Neural cell (in vitro differentiated cells): ENCODE measurements around the gene DCHS2. TPM values are rescaled to one million over a fixed set of nuclear protein-coding genes. Genes with fewer than 3 reads are reported as not detected.

ENCODE experiments used
- H2AFZ ChIP-seq: fragments of 200-600, 300-800 bp; sonication (generic), shearing (Covaris generic); 2 replicates; pipeline ENCODE4 v1.6.0; 2014; ENCODE audit warnings: low read depth, mild to moderate bottlenecking, antibody characterized with exemption, low read length, moderate library complexity
- H3F3A ChIP-seq: fragments of 200-600 bp; shearing (Covaris generic); 2 replicates; pipeline ENCODE4 v1.6.1; 2016; ENCODE audit warnings: mild to moderate bottlenecking, moderate library complexity, mixed read lengths, antibody characterized with exemption, low read length; ENCODE audit not compliant: insufficient read depth, poor library complexity, severe bottlenecking
- H3K27ac ChIP-seq: fragments of 200-600, 300-800 bp; sonication (generic), shearing (Covaris generic); 2 replicates; pipeline ENCODE4 v1.5.1; 2014; ENCODE audit warnings: mild to moderate bottlenecking, low read length, moderate library complexity
- H3K27me3 ChIP-seq: fragments of 300-800, 200-600 bp; sonication (generic), shearing (Covaris generic); 2 replicates; pipeline ENCODE4 v1.6.0; 2014; ENCODE audit warnings: mild to moderate bottlenecking, low read depth, low read length, moderate library complexity; ENCODE audit not compliant: insufficient read depth
- H3K36me3 ChIP-seq: fragments of 300-800, 200-600 bp; sonication (generic), shearing (Covaris generic); 2 replicates; pipeline ENCODE4 v1.5.1; 2014; ENCODE audit warnings: mild to moderate bottlenecking, antibody characterized with exemption, low read length, moderate library complexity; ENCODE audit not compliant: insufficient read depth
- H3K4me2 ChIP-seq: fragments of 300-800, 200-600 bp; sonication (generic), shearing (Covaris generic); 2 replicates; pipeline ENCODE4 v1.6.0; 2014; ENCODE audit warnings: mild to moderate bottlenecking, low read length
- H3K4me3 ChIP-seq: fragments of 300-800, 200-600 bp; sonication (generic), shearing (Covaris generic); 2 replicates; pipeline ENCODE4 v1.5.1; 2014; ENCODE audit warnings: mild to moderate bottlenecking, low read length, moderate library complexity
- H3K79me2 ChIP-seq: fragments of 200-600 bp; shearing (Covaris generic); replicated peaks from 2 replicates; pipeline ENCODE4 v1.6.0; 2014; ENCODE audit warnings: mild to moderate bottlenecking, low read length, moderate library complexity; ENCODE audit not compliant: insufficient read depth
- H3K9ac ChIP-seq: fragments of 300-800, 200-600 bp; sonication (generic), shearing (Covaris generic); 2 replicates; pipeline ENCODE4 v1.6.1; 2016; ENCODE audit warnings: mild to moderate bottlenecking, low read length, mixed read lengths
- H3K9me2 ChIP-seq: fragments of 200-600 bp; shearing (Covaris generic); 2 replicates; pipeline ENCODE4 v1.6.1; 2016; ENCODE audit warnings: mild to moderate bottlenecking, low read length, mixed read lengths; ENCODE audit not compliant: insufficient read depth
- H3K9me3 ChIP-seq: fragments of 200-600, 300-800 bp; sonication (generic), shearing (Covaris generic); 2 replicates; pipeline ENCODE4 v1.6.1; 2016; ENCODE audit warnings: mild to moderate bottlenecking, mixed run types, low read length, moderate library complexity, mixed read lengths
- H4K20me1 ChIP-seq: fragments of 200-600 bp; shearing (Covaris generic); 2 replicates; pipeline ENCODE4 v1.6.1; 2016; ENCODE audit warnings: mild to moderate bottlenecking, mixed run types; ENCODE audit not compliant: insufficient read depth
- CTCF ChIP-seq: fragments of 450-650 bp; IDR thresholded peaks from 2 replicates; pipeline ENCODE4 v1.5.1; 2014; ENCODE audit warnings: antibody characterized with exemption, mild to moderate bottlenecking, moderate library complexity; ENCODE audit not compliant: poor library complexity, severe bottlenecking
- EP300 ChIP-seq: fragments of 450-650 bp; conservative IDR thresholded peaks from 2 replicates; pipeline ENCODE4 v1.6.1; 2014; ENCODE audit warnings: antibody characterized with exemption, mild to moderate bottlenecking, moderate library complexity; ENCODE audit not compliant: poor library complexity, severe bottlenecking
- EZH2 ChIP-seq: fragments of 200-600, 300-800 bp; shearing (Covaris generic), sonication (generic); IDR thresholded peaks from 2 replicates; pipeline ENCODE4 v1.6.1; 2014; ENCODE audit warnings: antibody characterized with exemption, low read length, borderline replicate concordance, mild to moderate bottlenecking; ENCODE audit not compliant: insufficient read depth, poor library complexity, severe bottlenecking
- MXI1 ChIP-seq: fragments of 450-650 bp; conservative IDR thresholded peaks from 2 replicates; pipeline ENCODE4 v1.6.1; 2014; ENCODE audit warnings: antibody characterized with exemption, mild to moderate bottlenecking; ENCODE audit not compliant: poor library complexity, severe bottlenecking
- POLR2AphosphoS5 ChIP-seq: IDR thresholded peaks from 2 replicates; pipeline ENCODE4 v1.6.1; 2012
- RAD21 ChIP-seq: fragments of 450-650 bp; conservative IDR thresholded peaks from 2 replicates; pipeline ENCODE4 v1.6.1; 2014; ENCODE audit warnings: antibody characterized with exemption, mild to moderate bottlenecking, moderate library complexity
- REST ChIP-seq: IDR thresholded peaks from 2 replicates; pipeline ENCODE4 v1.6.1; 2012; ENCODE audit warnings: borderline replicate concordance
- SMC3 ChIP-seq: fragments of 450-650 bp; conservative IDR thresholded peaks from 2 replicates; pipeline ENCODE4 v1.6.1; 2014; ENCODE audit warnings: antibody characterized with exemption, mild to moderate bottlenecking, moderate library complexity; ENCODE audit not compliant: poor library complexity
- TAF1 ChIP-seq: IDR thresholded peaks from 2 replicates; pipeline ENCODE4 v1.6.1; 2012; ENCODE audit warnings: low read depth
- polyA plus RNA-seq: library from polyadenylated mRNA; depleted of rRNA; stranded (reverse); fragments of >200 nt; gene quantifications from 2 replicates; pipeline ENCODE4 v1.2.3, GENCODE V29; 2014

Gene DCHS2
- polyA plus RNA-seq, 1 donor from 2014 or later: 1.6 TPM

- no peak overlapping the region for H3K27ac ChIP-seq
- no peak overlapping the region for H3K4me2 ChIP-seq
- no peaks in the 10 kb centered on the region for H4K20me1 ChIP-seq
- H3K4me3 ChIP-seq: no peak overlapping the region
- H3K9ac ChIP-seq: no peak overlapping the region
- no peaks in the 10 kb centered on the region for H3F3A ChIP-seq
- H3K36me3 ChIP-seq: no peaks in the 10 kb centered on the region
- TF ChIP-seq EZH2 (no peak), MXI1 (no peak), SMC3 (no peak), REST (no peak), CTCF (no peak), TAF1 (no peak), EP300 (no peak), RAD21 (no peak), POLR2AphosphoS5 (no peak)
- H3K27me3 ChIP-seq: no peaks in the 10 kb centered on the region
- H2AFZ ChIP-seq: no peak overlapping the region
- no peaks in the 10 kb centered on the region for H3K9me2 ChIP-seq
- H3K79me2 ChIP-seq: no peaks in the 10 kb centered on the region
- H3K9me3 ChIP-seq: no peaks in the 10 kb centered on the region
Observed at GRCh38 chr4:154441982-154442381, 49.6 kb downstream of the DCHS2 start.

- Histone ChIP-seq H3K9me2 (no peaks in the 10 kb centered on the region), H2AFZ (no peak overlapping the region), H3K9me3 (no peaks in the 10 kb centered on the region), H3K27me3 (no peaks in the 10 kb centered on the region), H3K36me3 (no peaks in the 10 kb centered on the region), H3K9ac (no peak overlapping the region), H3K4me3 (no peak overlapping the region), H3F3A (no peaks in the 10 kb centered on the region), H4K20me1 (no peaks in the 10 kb centered on the region), H3K4me2 (no peak overlapping the region), H3K27ac (no peak overlapping the region), H3K79me2 (no peaks in the 10 kb centered on the region)
- TF ChIP-seq REST: no peak
- TF ChIP-seq CTCF: no peak
- TF ChIP-seq EZH2: no peak
- TF ChIP-seq TAF1: no peak
- no peak for TF ChIP-seq POLR2AphosphoS5
- TF ChIP-seq EP300: no peak
- TF ChIP-seq MXI1: no peak
- TF ChIP-seq SMC3: no peak
- TF ChIP-seq RAD21: no peak
Observed at GRCh38 chr4:154441124-154441523, 50.5 kb downstream of the DCHS2 start.
